GM12801 (cell line): ENCODE measurements around the gene CT45A10.

Experiments used
- CTCF ChIP-seq: IDR thresholded peaks from one replicate; pipeline ENCODE4 v1.5.1; 2011; ENCODE audit warnings: control low read depth; ENCODE audit not compliant: insufficient read length; ENCODE audit errors: extremely low read depth

Gene CT45A10

GRCh38 chrX:135893294-135893817, at the start of gene CT45A10, which contains the start of gene SAGE1:
TSS of gene CT45A10 (minus strand) at chrX:135893444. CDS start at chrX:135885344, 8,100 bp downstream.
TSS of gene SAGE1 (plus strand) at chrX:135893716. CDS start at chrX:135896243, 2,527 bp downstream.
- no peak for TF ChIP-seq CTCF

- TF ChIP-seq CTCF, result no peak
Measured at GRCh38 chrX:135931644-135932487, 38.6 kb upstream of the CT45A10 start.

- TF ChIP-seq CTCF, result no peak
Measured at GRCh38 chrX:135927897-135928296, 34.7 kb upstream of the CT45A10 start.

- TF ChIP-seq CTCF, result no peak
Measured at GRCh38 chrX:135923353-135923752, 30.1 kb upstream of the CT45A10 start.

GRCh38 chrX:135914404-135914803, 21.2 kb upstream of the CT45A10 start:
- no peak for TF ChIP-seq CTCF

- no peak for TF ChIP-seq CTCF
Measured at GRCh38 chrX:135910251-135910650, 17.0 kb upstream of the CT45A10 start.

- TF ChIP-seq CTCF, result no peak
Measured at GRCh38 chrX:135892781-135893180, 463 bp downstream of the CT45A10 start.
